NCI-H2227 (cell line): ENCODE results near the gene MAGOHB.
"Not testable (repeated sequence)": the region's sequence is repeated elsewhere in the genome, so short reads cannot be mapped to it uniquely, and the experiment has no call there.

Experiments
- DNase-seq: peaks from one replicate; lab custom pipeline; 2025; ENCODE audit not compliant: unreplicated experiment; lab: John Stamatoyannopoulos, UW

MAGOHB gene

DNA sequence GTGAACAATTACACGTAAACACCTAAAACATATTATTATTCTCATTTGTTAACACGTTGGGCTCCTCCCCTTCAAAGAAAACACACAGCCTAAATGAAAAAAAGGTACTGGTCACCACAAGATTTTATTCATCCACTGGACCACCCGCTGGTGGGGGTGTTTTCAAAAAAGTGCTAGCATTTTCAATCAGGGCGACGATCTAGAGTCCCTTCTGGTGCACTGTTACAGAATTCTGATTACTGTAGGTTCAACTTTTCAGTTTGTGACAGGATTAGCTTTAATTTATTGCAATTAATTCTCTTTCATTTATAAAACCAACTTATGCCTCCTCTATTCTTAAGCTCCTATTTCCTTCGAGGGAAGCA is 443 bp downstream of the MAGOHB start:
- DNase-seq, result peak; percentile 30

DNA sequence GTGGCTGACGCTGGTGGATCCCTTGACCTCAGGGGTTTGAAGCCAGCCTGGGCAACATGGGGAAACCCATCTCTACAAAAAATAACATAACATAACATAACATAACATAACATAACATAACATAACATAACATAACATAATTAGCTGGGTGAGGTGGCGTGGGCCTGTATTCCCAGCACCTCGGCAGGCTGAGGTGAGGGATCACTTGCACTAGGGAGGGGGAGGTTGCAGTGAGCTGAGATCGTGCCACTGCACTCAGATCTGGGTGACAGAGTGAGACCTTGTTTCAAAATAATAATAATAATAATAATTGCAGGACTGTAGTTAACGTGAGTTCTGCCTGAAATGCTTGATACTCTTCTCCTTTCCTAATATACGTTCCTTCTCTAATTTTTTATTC is 1.3 kb downstream of the MAGOHB start:
- DNase-seq, result no peak

DNA sequence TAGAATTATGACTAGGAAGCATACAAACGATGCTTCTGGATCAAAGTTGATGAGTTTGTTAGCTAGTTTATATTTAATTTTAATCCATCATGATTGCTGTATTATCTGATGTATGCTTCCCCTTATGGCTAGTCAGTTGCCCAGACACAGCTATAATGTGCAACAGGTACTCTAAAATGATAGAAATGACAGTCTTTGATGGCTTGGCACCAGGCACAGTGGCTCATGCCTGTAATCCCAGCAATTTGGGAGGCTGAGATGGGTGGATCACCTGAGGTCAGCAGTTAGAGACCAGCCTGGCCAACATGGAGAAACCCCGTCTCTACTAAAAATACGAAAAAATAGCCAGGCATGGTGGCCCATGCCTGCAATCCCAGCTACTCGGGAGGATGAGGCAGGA is 2.2 kb downstream of the MAGOHB start:
- not testable (repeated sequence) for DNase-seq

DNA sequence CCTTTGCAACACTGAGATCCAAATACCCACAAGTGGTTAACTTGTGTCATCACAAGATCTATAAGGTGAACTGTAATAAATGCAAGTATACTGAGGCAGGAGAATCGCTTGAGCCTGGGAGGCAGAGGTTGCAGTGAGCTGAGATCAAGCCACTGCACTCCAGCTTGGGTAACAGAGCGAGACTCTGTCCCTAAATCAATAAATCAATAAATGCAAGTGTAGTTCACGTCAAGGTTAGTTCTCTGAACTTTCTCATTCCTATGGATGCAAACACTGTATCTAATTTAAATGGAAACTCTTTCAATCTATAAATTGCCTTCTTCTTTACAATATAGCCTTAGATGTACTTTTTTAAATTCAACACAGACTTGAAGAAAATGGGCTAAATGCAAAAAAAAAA is 3.2 kb downstream of the MAGOHB start:
- DNase-seq, result no peak

DNA sequence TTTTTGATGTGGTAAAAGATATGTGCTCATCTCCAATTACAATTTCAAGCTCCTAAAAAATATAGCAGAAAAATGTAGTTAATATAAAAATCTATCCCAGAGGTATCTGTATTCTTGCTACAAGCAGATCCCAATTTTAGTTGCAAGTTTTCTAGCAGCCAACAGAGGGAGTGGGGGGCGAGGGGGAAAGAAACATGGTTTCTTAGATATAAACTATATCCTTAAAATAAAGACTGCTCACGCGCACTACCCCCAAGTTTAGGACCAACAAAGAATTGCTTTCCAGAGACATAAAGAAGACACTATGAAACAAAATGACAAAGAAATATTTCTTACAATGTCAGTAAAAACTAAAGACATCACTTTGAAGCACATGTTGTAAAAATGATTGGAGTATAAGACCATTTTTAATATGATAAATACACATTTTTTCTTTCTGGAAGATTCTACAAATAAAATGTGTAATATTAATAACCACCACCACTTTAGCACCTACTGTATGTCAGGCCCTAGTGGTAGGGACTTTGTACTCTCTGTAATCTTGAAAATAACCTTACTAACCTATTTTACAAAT is 5.4 kb downstream of the MAGOHB start:
- no peak for DNase-seq

DNA sequence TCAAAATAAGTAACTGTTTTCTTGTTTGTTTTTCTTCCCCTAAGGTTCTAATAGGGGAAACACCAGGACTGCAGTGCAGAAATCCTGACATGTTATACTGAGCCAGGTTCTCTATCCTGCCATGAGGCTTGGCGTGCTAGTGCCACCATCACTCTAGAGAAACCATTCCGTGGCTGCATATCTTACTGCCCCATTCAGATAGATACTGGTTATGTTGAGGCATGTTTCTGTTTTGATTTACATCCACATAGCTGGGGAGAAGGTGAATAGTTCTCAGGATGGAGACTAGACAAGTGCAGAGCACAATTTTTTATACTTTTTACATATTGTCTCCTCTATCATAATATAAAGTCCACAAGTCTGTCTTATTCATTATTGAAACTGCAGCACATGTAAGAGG is 11.5 kb downstream of the MAGOHB start:
- no peak for DNase-seq

DNA sequence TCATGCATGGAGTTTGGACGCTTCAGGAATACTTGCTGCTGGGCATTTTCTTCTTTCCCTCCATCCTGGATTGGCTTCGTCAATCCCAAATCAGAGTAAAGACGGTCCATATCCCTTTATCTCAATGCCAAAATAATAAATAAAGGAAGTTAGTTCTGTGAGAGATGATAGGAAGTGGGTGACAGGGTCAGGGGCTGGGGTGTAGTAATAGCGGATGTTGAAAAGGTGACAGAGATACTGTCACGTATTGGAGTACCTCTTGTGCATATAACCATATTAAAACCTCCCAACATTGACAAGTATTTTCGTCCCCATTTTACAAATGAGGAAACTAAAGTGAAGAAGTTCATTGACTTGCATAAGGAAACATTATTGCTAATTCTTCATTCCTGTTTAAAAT is 12.4 kb downstream of the MAGOHB start:
- DNase-seq, result no peak

DNA sequence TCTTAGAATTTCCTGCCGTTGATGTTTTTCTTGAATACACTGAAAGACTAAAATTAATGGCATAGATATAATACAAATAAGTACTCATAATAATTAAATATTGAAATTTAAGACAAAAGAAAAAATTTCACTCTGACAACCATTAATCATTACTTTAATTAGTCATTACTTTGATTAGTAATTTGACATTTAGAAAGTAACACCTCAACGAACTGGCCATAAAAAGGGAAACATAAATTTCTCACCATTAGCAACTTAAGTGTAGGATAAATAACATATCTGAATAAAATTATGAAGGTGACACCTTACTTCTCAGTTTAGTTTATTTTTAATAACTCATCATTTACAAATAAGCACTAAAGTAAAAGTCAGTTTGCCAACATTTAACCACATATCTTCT is 17.5 kb downstream of the MAGOHB start:
- DNase-seq, result no peak

DNA sequence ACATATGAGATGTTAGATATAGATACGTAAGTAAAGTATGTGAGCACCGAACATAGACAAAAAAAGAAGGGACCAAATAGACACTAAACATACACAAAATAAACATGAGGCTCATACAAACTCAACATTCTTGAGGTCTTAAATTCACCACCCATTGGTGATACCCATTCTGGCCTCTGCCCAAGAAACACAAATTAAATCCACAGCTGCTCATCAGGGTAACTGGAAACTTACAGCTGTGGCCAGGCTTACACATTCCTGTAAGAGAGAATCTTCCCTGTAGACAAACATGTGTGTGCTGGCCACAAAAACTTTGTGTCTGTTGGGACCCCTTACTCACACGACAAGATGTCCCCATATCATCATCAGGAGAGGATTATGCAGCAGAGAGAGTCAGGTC is 22.4 kb downstream of the MAGOHB start:
- no peak for DNase-seq

DNA sequence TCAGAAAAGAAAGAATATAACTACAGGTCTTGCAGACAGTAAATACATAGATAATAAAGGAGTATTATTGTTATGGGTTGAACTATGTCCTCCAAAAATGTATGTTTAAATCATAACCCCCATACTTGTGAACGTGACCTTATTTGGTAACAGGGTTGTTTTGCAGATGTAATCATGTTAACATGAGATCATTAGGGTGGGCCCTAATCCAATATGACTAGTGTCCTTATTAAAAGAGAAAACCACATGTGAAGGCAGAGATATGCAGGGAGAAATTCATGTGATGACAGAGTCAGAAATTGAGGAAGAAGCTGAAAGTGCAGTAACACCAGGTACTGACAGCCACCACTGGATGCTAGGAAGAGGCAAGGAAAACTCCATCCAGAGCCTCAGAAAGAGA is 29.0 kb downstream of the MAGOHB start:
- DNase-seq, result no peak

DNA sequence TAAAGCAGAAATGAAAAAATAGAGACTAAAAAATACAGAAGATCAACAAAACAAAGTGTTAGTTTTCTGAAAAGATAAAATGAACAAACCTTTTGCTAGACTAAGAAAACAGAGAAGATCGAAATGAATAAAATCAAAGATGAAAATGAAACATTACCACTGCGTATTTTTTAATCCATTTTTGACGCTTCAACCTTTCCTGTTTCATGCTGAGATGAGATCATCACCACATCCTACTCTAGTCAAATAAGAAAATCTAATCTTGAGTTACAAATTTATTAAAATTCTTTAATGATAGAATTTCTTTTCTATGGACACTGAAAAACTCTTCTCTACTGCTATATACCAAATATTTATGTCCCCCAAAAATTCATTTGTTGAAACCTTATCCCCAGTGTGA is 30.7 kb downstream of the MAGOHB start:
- DNase-seq, result no peak

DNA sequence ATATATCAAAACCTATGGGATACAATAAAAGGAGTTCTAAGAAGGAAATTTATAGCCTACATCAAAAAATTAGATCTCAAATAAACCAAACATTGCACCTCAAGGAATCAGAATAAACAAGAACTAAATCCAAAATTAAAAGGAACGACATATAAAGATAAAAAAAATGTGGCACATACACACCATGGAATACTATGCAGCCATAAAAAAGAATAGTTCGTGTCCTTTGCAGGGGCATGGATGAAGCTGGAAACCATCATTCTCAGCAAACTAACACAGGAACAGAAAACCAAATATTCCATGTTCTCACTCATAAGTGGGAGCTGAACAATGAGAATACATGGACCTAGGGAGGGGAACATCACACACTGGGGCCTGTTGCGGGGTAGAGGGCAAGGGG is 31.3 kb downstream of the MAGOHB start:
- DNase-seq, result not testable (repeated sequence)

DNA sequence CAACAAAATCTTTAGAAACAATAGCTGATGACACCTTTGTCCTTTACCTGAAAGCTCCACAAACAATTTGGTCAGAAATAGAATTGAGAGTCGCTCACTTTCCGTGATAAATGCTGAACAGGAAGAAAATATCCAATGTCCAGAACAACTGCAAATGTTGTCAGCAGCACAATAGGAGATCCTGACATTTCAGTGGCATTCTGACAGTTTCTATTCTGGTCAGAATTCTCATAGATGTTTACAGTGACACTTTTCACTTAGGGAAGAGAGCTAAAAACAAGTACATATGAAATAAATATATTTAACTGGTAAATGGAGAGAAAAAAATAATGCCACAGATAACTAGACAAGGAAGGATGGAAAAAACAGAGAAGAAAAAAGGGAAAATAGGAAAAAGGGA is 39.1 kb downstream of the MAGOHB start:
- DNase-seq, result no peak

DNA sequence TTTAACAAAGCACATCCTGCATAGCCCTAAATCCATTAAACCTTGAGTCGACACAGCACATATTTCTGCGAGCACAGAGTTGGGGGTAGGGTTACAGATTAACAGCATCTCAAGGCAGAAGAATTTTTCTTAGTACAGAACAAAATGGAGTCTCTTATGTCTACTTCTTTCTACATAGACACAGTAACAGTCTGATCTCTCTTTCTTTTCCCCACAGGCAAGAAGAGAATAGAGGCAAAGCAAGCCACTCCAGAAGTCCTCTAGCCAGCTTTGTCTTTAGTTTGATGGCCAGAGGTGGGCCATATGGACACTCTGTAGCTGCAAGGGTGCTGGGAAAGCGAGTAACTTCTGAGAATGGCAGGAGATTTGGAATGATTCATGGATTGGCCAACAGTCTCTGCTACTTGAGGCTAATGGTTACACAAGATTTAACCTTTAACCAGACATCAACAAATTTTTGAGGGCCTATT is 41.4 kb downstream of the MAGOHB start:
- not testable (repeated sequence) for DNase-seq

DNA sequence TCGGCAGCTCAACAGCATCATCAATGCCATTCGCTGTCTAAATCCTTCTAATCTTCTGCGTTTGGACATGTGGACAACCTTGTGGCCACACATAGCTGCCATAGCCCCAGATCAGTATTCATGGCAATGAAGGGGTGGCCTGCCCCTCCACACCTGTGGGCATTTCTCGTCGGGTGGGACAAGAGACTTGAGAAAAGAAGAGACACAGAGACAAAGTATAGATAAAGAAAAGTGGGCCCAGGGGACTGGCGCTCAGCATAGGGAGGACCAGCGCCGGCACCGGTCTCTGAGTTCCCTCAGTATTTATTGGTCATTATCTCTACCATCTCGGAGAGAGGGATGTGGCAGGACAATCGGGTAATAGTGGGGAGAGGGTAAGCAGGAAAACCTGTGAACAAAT is 42.3 kb downstream of the MAGOHB start:
- DNase-seq, result no peak

DNA sequence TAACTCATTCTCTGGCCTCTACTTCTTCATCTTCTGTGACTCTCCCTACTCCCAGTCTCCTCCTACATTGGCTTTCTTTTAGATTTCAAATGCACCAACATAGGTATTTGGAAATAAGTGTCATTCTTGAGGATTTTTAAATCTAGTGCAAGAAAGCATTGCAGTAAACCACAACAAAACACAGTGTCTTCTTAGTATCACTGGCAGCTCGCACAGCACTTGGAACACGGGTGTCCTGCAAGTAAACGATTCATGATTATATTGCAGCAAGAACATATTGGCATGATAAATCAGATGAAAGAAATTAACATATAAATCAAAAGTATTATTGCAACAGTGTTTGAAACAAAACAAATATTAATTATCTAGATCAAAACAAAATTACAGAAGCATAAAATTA is 45.6 kb downstream of the MAGOHB start:
- no peak for DNase-seq

DNA sequence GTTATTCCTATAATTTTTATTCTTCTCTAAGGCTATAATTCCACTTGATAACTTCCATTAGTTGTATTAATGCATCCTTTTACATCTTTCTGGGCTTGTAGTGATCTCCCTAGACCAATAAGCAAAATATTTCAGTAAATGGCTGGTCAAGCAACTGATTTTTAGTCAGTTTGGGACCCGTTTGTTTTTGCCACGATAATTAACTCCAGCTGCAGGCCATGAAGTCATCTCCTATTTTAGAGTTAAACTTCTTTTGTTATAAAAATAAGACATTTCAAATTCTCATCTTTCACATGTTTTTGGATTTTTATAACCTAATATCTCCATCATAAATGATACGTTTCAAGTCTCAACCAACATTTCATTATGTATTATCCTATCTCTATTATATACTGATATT is 49.4 kb downstream of the MAGOHB start:
- DNase-seq, result no peak

DNA sequence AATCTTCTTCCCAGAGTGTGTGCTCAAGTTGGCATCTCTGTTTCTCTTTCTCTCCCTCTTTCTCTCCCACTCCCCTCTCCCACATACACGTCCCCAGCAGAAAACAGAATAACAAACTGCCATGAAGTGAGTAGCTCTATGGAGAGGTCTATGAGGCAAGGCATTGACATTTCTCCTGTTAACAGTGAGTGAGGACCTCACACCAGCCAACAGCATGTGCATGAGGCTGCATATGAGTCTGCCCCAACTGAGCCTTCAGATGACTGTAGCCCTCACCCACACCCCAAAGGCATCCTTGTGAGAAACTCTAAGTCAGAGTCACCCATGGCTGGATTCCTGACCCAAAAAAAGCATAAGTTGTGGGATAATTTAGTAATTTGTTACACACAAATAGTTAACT is 50.4 kb downstream of the MAGOHB start:
- DNase-seq, result no peak

DNA sequence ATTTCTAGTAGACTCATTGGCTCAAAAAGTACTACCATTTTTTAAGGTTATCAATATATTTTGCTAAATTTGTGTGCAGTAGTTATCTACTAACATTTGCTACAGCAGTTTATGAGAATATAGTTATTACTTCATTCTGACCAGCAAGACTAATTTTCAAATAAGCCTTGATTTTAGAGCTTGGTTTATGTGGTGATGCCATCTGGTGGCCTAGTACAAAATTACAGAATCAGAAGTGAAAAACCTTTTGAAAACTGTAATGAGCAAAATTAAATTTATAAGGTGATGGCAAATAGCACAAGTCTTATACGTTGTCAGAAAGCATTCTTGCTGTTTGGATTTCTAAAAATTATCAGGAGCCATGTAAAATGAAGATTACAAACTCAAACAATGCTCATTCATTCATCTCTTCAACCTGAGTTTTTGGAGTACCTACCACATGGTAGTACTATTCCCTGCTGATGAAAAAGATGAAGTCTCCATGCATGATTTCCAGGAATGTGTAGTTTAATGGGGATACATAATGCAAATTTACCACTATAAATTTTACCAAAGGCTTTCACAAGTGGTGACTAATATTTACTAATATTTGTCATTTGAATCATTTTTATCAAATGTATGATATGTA is 51.0 kb downstream of the MAGOHB start:
- DNase-seq, result peak; percentile 4

DNA sequence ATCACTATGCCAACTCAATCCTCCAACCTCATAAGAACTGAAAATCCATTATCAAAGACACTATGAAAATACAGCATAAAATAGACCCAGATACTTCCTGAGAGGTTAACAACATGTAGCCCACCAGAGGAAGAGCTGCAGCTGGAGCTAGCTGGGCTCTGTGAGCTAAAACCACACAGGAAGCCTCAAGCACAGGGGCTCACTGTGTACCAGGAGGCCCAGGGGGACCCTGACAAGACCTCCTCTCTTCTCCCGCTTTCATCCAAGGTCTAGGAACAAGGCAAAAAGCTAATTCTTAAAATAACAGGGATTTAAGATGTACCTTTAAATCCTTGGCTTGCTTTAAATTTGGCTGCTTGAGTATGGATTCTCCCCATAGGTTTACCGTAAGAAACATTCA is 54.2 kb downstream of the MAGOHB start:
- no peak for DNase-seq

DNA sequence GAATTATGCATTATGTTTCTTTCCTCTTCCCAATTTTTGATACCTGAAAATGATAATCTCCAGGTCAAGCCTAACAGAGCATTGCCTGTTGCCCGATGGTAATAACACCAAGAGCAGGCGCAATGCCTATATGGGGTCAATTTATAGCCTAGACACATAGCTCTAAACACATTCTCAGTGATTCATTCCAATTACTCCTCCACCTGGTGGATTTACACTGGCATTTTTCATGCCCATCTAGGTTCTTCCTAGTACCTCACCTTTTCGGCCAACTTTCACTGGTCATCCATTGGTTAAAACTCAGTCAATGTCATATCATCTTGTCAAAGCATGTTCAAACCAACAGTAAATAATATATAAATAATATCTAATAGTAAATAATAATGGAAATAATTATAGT is 54.6 kb downstream of the MAGOHB start:
- DNase-seq, result no peak

DNA sequence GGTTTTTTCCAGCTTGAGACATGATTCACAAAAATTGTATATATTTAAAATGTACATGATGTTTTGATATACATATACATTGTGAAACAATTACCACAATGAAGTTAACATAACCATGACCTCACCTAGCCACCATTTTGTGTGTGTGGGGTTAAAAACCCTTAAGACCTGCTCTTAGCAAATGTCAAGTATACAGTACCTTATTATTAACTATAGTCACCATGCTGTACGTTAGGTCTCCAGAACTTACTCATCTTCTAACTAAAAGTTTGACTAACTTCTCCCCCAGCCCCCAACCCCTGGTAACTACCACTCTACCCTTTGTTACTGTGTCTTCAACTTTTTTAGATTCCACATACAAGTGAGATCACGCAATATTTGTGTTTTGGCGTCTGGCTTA is 55.1 kb downstream of the MAGOHB start:
- no peak for DNase-seq

DNA sequence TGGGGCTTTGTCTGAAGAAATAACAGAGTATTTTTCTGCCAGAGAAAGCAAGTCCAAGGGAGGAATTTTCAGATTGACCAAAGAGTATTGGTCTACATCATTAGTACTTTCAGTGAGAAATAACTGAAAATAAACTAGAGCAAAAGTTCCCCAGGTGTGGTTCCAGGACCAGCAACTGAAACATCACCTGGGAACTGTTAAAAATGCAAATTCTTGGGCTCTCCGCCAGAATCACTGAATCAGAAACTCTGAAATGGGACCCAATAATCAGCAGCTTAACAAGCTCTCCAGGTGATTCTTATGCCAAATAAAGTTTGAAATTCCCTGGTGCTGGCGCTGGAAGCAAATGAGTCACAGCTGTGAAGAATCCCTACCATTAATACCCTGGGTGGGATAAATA is 55.6 kb downstream of the MAGOHB start:
- no peak for DNase-seq
